Right atrium auricular region (tissue), 2 donors: ENCODE results near the gene NFASC. TPM values are rescaled to one million over a fixed set of nuclear protein-coding genes. Genes with fewer than 3 reads are reported as not detected.

Experiments used
- DNase-seq: peaks from one replicate; pipeline ENCODE4 v3.0.0-alpha.2; 2019; ENCODE audit warnings: low spot score
- H3K27ac ChIP-seq, 2 donors: fragments of 200-600 bp; sonication (generic); 1 replicate in 1 of 2; 2 replicates in 1 of 2; pipeline ENCODE4 v1.5.1; 2016 to 2019
- H3K27me3 ChIP-seq, 2 donors: fragments of 200-600 bp; sonication (generic); one replicate each; pipeline versions ENCODE4 v1.5.1 to v1.6.0; 2017 to 2019
- H3K36me3 ChIP-seq: fragments of 200-600 bp; sonication (generic); one replicate; pipeline ENCODE4 v1.5.1; 2016
- H3K4me1 ChIP-seq, 2 donors: fragments of 200-600 bp; sonication (generic); one replicate each; pipeline versions ENCODE4 v1.5.1 to v1.6.0; 2017 to 2019
- H3K4me3 ChIP-seq, 2 donors: fragments of 200-600 bp; sonication (generic); 1 replicate in 1 of 2; 2 replicates in 1 of 2; pipeline ENCODE4 v1.5.1; 2017 to 2019; ENCODE audit warnings: mild to moderate bottlenecking in 1 of 2, moderate library complexity in 1 of 2
- H3K9me3 ChIP-seq, 2 donors: fragments of 200-600 bp; sonication (generic); one replicate each; pipeline ENCODE4 v1.5.1; 2019
- CTCF ChIP-seq, 2 donors: fragments of 200-600 bp; sonication (generic); IDR thresholded peaks; one replicate each; pipeline ENCODE4 v1.5.1; 2019; ENCODE audit warnings: antibody characterized with exemption in 2 of 2
- total RNA-seq, 2 donors: library from RNA; depleted of rRNA; stranded (reverse); fragments of >200 nt; gene quantifications; one replicate each; pipeline ENCODE4 v1.1.0, GENCODE V29; 2016

The NFASC gene
- total RNA-seq, 2 donors from 2014 or later = 38.5 to 45.9 TPM

DNA sequence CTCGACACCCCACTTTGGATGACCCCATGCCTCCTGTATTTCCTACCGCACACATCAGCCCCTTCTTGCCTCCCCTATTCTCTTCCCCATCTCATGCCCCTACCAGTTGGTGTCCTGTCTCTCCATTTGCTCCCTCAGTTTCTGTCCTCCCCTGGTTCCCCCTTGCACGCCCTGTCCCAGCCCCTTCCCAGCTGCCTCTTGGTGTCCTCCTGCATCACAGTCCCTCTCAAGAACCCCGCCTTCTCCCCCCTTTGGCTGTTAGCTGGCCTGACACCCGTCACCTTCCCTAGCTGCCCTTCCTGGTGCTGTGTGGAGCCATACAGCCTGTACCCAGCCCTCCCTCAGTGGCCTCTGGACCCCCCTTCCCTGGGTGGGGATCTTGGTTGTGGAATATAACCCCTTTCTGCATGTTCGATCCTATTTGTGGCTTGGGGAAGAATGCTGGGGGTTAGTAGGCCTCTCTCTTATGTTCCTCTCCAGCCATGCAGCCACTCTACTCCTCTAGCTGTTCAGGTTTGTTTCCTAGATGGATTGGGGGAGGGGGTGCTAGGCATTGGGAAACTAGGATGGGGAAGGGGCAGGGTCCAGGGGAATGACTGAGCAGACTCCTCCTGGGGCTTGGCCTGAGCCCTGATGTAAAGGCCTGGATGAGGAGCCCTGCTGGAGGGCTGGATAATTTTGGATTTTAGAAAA, 41.4 kb upstream of the NFASC start:
- no peaks in the 10 kb centered on the region for H3K27me3 ChIP-seq
- H3K4me1 ChIP-seq = peaks cover 0 to 33% of the 10 kb centered on the region in 2 donors
- H3K4me3 ChIP-seq = peak overlapping the region; percentile 61 to 69
- no peaks in the 10 kb centered on the region for H3K36me3 ChIP-seq
- DNase-seq = no peak
- peak overlapping the region; percentile 82 to 85 for H3K27ac ChIP-seq
- TF ChIP-seq CTCF (IDR thresholded peaks at IDR 0.05) = no peak
- H3K9me3 ChIP-seq = no peaks in the 10 kb centered on the region

- Histone ChIP-seq H3K27ac (peak overlapping the region; percentile 82 to 85), H3K4me1 (peaks cover 0 to 33% of the 10 kb centered on the region in 2 donors), H3K36me3 (no peaks in the 10 kb centered on the region), H3K4me3 (peak overlapping the region in 1 of 2 donors; percentile 69), H3K27me3 (no peaks in the 10 kb centered on the region), H3K9me3 (no peaks in the 10 kb centered on the region)
- DNase-seq = no peak
- no peak for TF ChIP-seq CTCF (IDR thresholded peaks at IDR 0.05)
Observed at GRCh38 chr1:204830747-204831146, 39.9 kb upstream of the NFASC start.

GRCh38 chr1:204831186-204831585, 39.5 kb upstream of the NFASC start:
- H3K27me3 ChIP-seq = no peaks in the 10 kb centered on the region
- DNase-seq = no peak
- no peaks in the 10 kb centered on the region for H3K36me3 ChIP-seq
- H3K4me1 ChIP-seq = peaks cover 0 to 33% of the 10 kb centered on the region in 2 donors
- no peaks in the 10 kb centered on the region for H3K9me3 ChIP-seq
- no peak for TF ChIP-seq CTCF (IDR thresholded peaks at IDR 0.05)
- H3K4me3 ChIP-seq = no peak overlapping the region
- H3K27ac ChIP-seq = no peak overlapping the region

DNA sequence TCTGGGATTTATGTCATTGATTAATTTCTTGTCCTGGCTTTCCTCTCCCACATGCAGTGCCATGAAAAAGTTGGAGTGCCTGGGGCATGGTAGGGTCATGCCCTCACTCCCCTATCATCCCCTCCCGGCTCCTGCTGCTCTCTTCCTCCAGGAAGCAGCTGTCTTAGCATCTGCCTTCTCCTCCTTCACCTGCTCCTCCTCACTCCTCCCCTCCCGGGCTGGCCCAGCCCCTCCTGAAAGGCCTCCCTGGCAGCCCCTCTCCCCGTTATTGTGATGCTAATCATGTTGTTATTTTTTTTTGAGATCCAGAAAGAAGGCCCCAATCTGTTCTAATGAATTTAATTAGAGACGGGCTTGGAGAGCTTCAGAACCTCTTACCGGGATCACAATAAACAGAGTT, 36.3 kb upstream of the NFASC start:
- no peak for TF ChIP-seq CTCF (IDR thresholded peaks at IDR 0.05)
- no peaks in the 10 kb centered on the region for H3K27me3 ChIP-seq
- no peak for DNase-seq
- H3K27ac ChIP-seq = no peak overlapping the region
- H3K9me3 ChIP-seq = no peaks in the 10 kb centered on the region
- H3K4me1 ChIP-seq = peaks cover 0 to 21% of the 10 kb centered on the region in 2 donors
- H3K4me3 ChIP-seq = no peak overlapping the region
- no peaks in the 10 kb centered on the region for H3K36me3 ChIP-seq

- no peaks in the 10 kb centered on the region for H3K9me3 ChIP-seq
- H3K36me3 ChIP-seq = no peaks in the 10 kb centered on the region
- DNase-seq = no peak
- H3K4me3 ChIP-seq = no peak overlapping the region
- peaks cover 0 to 17% of the 10 kb centered on the region in 2 donors for H3K4me1 ChIP-seq
- no peak for TF ChIP-seq CTCF (IDR thresholded peaks at IDR 0.05)
- no peak overlapping the region for H3K27ac ChIP-seq
- no peaks in the 10 kb centered on the region for H3K27me3 ChIP-seq
Observed at GRCh38 chr1:204834752-204835151, 35.9 kb upstream of the NFASC start.

GRCh38 chr1:204835737-204836136, 34.9 kb upstream of the NFASC start:
- H3K27ac ChIP-seq = no peak overlapping the region
- H3K9me3 ChIP-seq = no peaks in the 10 kb centered on the region
- peaks cover 0 to 7% of the 10 kb centered on the region in 2 donors for H3K4me1 ChIP-seq
- TF ChIP-seq CTCF (IDR thresholded peaks at IDR 0.05) = no peak
- no peaks in the 10 kb centered on the region for H3K27me3 ChIP-seq
- H3K4me3 ChIP-seq = no peak overlapping the region
- H3K36me3 ChIP-seq = no peaks in the 10 kb centered on the region
- DNase-seq = no peak
